ENCODE data around the gene C2orf68. TPM values are rescaled to one million over a fixed set of nuclear protein-coding genes. Genes with fewer than 3 reads are reported as not detected.
"Not testable (repeated sequence)": the region's sequence is repeated elsewhere in the genome, so short reads cannot be mapped to it uniquely, and the experiment has no call there.

C2orf68 gene
- total RNA-seq, 5 donors from 2014 or later (not counting 1 experiment from before 2014, with no cell fraction given): 45.3 to 77.9 (median 62.4) TPM

DNA sequence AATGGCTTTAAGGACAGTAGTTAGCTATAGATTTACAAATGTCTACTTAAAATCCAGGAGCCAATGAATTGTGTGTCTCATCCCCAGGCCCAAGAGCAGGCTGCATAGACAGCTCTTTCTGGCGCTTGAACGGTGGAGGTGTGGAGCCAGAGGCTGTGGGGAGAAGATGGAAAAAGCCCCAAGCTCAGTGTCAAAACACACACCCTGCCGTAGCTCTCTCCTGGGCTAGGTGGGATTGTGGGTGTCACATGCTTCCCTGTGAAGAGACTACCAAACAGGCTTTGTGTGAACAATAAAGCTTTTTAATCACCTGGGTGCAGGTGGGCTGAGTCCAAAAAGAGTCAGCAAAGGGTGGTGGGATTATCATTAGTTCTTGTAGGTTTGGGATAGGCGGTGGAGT lies 45.5 kb upstream of the C2orf68 start:
- H3K27ac Mint-ChIP-seq; H3K9me3 Mint-ChIP-seq; H3K27me3 Mint-ChIP-seq; H3K4me1 ChIP-seq (ENCODE audit: control insufficient read depth in 1 of 2, extremely low read depth in 1 of 2, insufficient read depth in 2 of 2, low read length in 2 of 2); DNase-seq; POLR2A ChIA-PET; H3K9me3 ChIP-seq; H3K4me3 ChIP-seq (ENCODE audit: control insufficient read depth in 1 of 2, extremely low read depth in 1 of 2, low read length in 1 of 2); H3K27me3 ChIP-seq (replicated peaks in 1 of 2; ENCODE audit: control insufficient read depth in 2 of 2, extremely low read depth in 1 of 2, insufficient read depth in 2 of 2, low read length in 1 of 2); CTCF ChIA-PET; ATAC-seq (replicated peaks in 1 of 4); H3K4me3 Mint-ChIP-seq; H3K27ac ChIP-seq (ENCODE audit: low read length); H3K4me1 Mint-ChIP-seq: not testable (repeated sequence)
- H3K36me3 Mint-ChIP-seq: peaks cover 22% of the 10 kb centered on the region
- peaks cover 4 to 23% of the 10 kb centered on the region in 2 donors for H3K36me3 ChIP-seq (ENCODE audit: control insufficient read depth in 2 of 2, extremely low read depth in 1 of 2, insufficient read depth in 1 of 2, low read length in 1 of 2)
- WGBS (ENCODE audit: insufficient coverage): 90% methylated on average over 2 of the region's 4 CpGs

DNA sequence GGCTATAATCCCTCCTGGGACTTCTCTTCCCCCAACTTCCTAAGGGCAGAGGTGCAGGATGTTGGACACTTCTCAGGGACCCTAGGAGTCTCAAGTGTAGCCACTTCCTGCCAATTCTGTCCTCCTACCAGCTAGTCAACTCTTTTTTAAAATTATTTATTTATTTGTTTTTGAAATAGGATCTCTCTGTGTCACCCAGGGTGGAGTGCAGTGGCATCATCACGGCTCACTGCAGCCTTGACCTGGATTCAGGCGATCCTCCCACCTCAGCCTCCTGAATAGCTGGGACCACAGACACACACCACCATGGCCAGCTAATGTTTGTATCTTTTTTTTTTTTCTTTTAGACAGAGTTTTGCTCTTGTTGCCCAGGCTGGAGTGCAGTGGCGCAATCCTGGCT lies 44.6 kb upstream of the C2orf68 start:
- H3K4me3 Mint-ChIP-seq: no peak overlapping the region
- peaks cover 4 to 31% of the 10 kb centered on the region in 2 donors for H3K36me3 ChIP-seq (ENCODE audit: control insufficient read depth in 2 of 2, extremely low read depth in 1 of 2, insufficient read depth in 1 of 2, low read length in 1 of 2)
- no peak overlapping the region for H3K4me3 ChIP-seq (ENCODE audit: control insufficient read depth in 1 of 2, extremely low read depth in 1 of 2, low read length in 1 of 2)
- peaks cover 0 to 3% of the 10 kb centered on the region in 2 experiments for H3K4me1 ChIP-seq (ENCODE audit: control insufficient read depth in 1 of 2, extremely low read depth in 1 of 2, insufficient read depth in 2 of 2, low read length in 2 of 2)
- H3K9me3 Mint-ChIP-seq: no peaks in the 10 kb centered on the region
- no peaks in the 10 kb centered on the region for H3K27me3 ChIP-seq (replicated peaks in 1 of 2; ENCODE audit: control insufficient read depth in 2 of 2, extremely low read depth in 1 of 2, insufficient read depth in 2 of 2, low read length in 1 of 2)
- H3K4me1 Mint-ChIP-seq: peaks cover 0 to 3% (median 0%) of the 10 kb centered on the region in 3 donors
- no peak for DNase-seq
- H3K27me3 Mint-ChIP-seq: no peaks in the 10 kb centered on the region
- no peaks in the 10 kb centered on the region for H3K9me3 ChIP-seq
- no peak overlapping the region for H3K27ac ChIP-seq (ENCODE audit: low read length)
- ATAC-seq (replicated peaks in 1 of 4): no peak
- peaks cover 28% of the 10 kb centered on the region for H3K36me3 Mint-ChIP-seq
- H3K27ac Mint-ChIP-seq: no peak overlapping the region
- no CpG with 5 or more reads among the region's 3 CpGs for WGBS (ENCODE audit: insufficient coverage)
- CTCF ChIA-PET: interaction anchor here in 1 of 2 donors (0.6 kb wide), 1 partner anchor 548 kb away, joined by 5 read pairs; no protein-coding TSS in a partner anchor
- POLR2A ChIA-PET: no interaction called here

DNA sequence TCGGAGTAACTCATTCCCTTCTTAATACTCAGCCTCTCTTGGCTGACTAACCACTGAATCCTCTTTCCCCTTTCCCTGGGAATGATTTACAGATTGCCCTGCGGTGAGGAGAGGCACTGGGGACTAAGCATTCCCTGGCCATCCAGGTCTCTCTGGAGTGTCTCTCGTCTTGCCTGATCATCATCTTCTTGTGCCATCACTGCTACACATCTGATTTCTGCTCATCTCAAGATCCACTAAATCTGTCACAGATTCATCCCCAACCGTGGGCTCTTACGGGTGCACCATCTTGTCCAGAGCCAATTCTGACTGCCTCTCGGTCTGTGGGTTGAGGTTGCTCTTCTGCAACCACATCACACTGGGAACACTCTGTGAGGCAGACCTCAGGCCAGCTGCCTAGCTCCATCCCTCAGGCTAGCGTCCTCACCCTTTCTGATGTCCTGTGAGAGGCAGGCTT lies 44.1 kb upstream of the C2orf68 start:
- H3K27ac ChIP-seq (ENCODE audit: low read length): no peak overlapping the region
- ChIA-PET CTCF (interaction anchor here in 1 of 2 donors (0.6 kb wide), 1 partner anchor 548 kb away, joined by 5 read pairs; no protein-coding TSS in a partner anchor), POLR2A (interaction anchor here in 1 of 2 donors (0.7 kb wide), 1 partner anchor 39 kb away, joined by 6 read pairs; no protein-coding TSS in a partner anchor)
- Mint-ChIP-seq H3K27ac (no peak overlapping the region), H3K4me1 (peaks cover 0 to 3% (median 0%) of the 10 kb centered on the region in 3 donors), H3K36me3 (peaks cover 33% of the 10 kb centered on the region), H3K27me3 (no peaks in the 10 kb centered on the region), H3K4me3 (no peak overlapping the region), H3K9me3 (no peaks in the 10 kb centered on the region)
- no peak for ATAC-seq (replicated peaks in 1 of 4)
- no peaks in the 10 kb centered on the region for H3K9me3 ChIP-seq
- no peak overlapping the region for H3K4me3 ChIP-seq (ENCODE audit: control insufficient read depth in 1 of 2, extremely low read depth in 1 of 2, low read length in 1 of 2)
- H3K27me3 ChIP-seq (replicated peaks in 1 of 2; ENCODE audit: control insufficient read depth in 2 of 2, extremely low read depth in 1 of 2, insufficient read depth in 2 of 2, low read length in 1 of 2): no peaks in the 10 kb centered on the region
- peaks cover 4 to 36% of the 10 kb centered on the region in 2 donors for H3K36me3 ChIP-seq (ENCODE audit: control insufficient read depth in 2 of 2, extremely low read depth in 1 of 2, insufficient read depth in 1 of 2, low read length in 1 of 2)
- 88% methylated on average over 4 of the region's 7 CpGs for WGBS (ENCODE audit: insufficient coverage)
- H3K4me1 ChIP-seq (ENCODE audit: control insufficient read depth in 1 of 2, extremely low read depth in 1 of 2, insufficient read depth in 2 of 2, low read length in 2 of 2): peaks cover 0 to 3% of the 10 kb centered on the region in 2 experiments
- DNase-seq: no peak

DNA sequence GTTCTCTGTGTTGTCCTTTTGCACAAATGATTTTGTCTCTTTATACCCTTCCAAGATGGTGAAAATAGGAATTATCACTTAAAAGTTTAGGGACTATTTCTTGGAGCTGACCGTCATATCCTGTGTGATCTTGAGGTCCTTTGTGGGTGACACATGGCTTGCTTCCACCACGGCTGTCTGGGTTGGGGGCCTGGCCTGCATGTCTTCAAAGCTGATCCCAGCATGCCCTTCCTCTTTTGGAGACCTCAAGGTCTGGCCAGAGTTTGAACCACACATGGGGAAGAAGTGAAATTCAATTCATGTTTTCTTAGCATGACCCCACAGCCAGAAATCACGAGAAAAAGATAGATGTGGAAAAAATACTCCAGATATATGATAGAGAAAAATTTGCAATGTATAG lies 42.1 kb upstream of the C2orf68 start:
- H3K27ac Mint-ChIP-seq: no peak overlapping the region
- CTCF ChIA-PET: no interaction called here
- H3K27me3 Mint-ChIP-seq: no peaks in the 10 kb centered on the region
- Histone ChIP-seq H3K4me3 (ENCODE audit: control insufficient read depth in 1 of 2, extremely low read depth in 1 of 2, low read length in 1 of 2) (no peak overlapping the region), H3K9me3 (no peaks in the 10 kb centered on the region), H3K36me3 (ENCODE audit: control insufficient read depth in 2 of 2, extremely low read depth in 1 of 2, insufficient read depth in 1 of 2, low read length in 1 of 2) (peaks cover 8 to 44% of the 10 kb centered on the region in 2 donors), H3K4me1 (ENCODE audit: control insufficient read depth in 1 of 2, extremely low read depth in 1 of 2, insufficient read depth in 2 of 2, low read length in 2 of 2) (no peaks in the 10 kb centered on the region), H3K27ac (ENCODE audit: low read length) (no peak overlapping the region), H3K27me3 (replicated peaks in 1 of 2; ENCODE audit: control insufficient read depth in 2 of 2, extremely low read depth in 1 of 2, insufficient read depth in 2 of 2, low read length in 1 of 2) (no peaks in the 10 kb centered on the region)
- POLR2A ChIA-PET: no interaction called here
- H3K4me1 Mint-ChIP-seq: peaks cover 0 to under 1% (median 0%) of the 10 kb centered on the region in 3 donors
- no peaks in the 10 kb centered on the region for H3K9me3 Mint-ChIP-seq
- ATAC-seq (replicated peaks in 1 of 4): no peak
- no peak for DNase-seq
- H3K36me3 Mint-ChIP-seq: peaks cover 40% of the 10 kb centered on the region
- no peak overlapping the region for H3K4me3 Mint-ChIP-seq
- 100% methylated on average over 1 of the region's 3 CpGs for WGBS (ENCODE audit: insufficient coverage)

DNA sequence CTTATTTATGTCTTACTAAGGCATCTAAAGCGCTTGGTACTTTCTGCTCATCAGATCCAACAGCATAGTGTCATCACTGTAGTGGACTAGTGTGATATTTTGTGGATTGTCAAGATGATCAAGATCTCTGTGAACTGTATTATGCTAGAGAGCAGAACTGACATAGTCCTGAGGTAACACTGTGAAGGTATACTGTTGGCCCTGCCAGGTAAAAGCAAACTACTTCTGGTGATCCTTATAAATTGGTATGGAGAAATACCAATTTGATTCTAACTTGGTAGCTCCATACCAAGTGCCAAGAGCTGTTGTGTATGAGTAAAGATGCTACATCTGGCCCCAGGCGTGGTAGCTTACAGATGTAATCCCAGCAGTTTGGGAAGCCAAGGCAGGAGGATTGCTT lies 40.2 kb upstream of the C2orf68 start:
- WGBS (ENCODE audit: insufficient coverage): 80% methylated on average over 1 of the region's 2 CpGs
- H3K4me3 ChIP-seq (ENCODE audit: control insufficient read depth in 1 of 2, extremely low read depth in 1 of 2, low read length in 1 of 2): no peak overlapping the region
- no peak overlapping the region for H3K27ac Mint-ChIP-seq
- no peak overlapping the region for H3K27ac ChIP-seq (ENCODE audit: low read length)
- ATAC-seq (replicated peaks in 1 of 4): no peak
- H3K27me3 Mint-ChIP-seq: no peaks in the 10 kb centered on the region
- CTCF ChIA-PET: interaction anchor here in 1 of 2 donors (0.6 to 0.9 kb wide), 2 partner anchors 12 to 14 kb away, joined by 3 read pairs; no protein-coding TSS in a partner anchor
- DNase-seq: no peak
- H3K36me3 ChIP-seq (ENCODE audit: control insufficient read depth in 2 of 2, extremely low read depth in 1 of 2, insufficient read depth in 1 of 2, low read length in 1 of 2): peaks cover 4 to 63% of the 10 kb centered on the region in 2 donors
- H3K4me1 Mint-ChIP-seq: no peaks in the 10 kb centered on the region
- H3K36me3 Mint-ChIP-seq: peaks cover 46% of the 10 kb centered on the region
- H3K4me3 Mint-ChIP-seq: no peak overlapping the region
- H3K27me3 ChIP-seq (replicated peaks in 1 of 2; ENCODE audit: control insufficient read depth in 2 of 2, extremely low read depth in 1 of 2, insufficient read depth in 2 of 2, low read length in 1 of 2): no peaks in the 10 kb centered on the region
- no peaks in the 10 kb centered on the region for H3K9me3 ChIP-seq
- no peaks in the 10 kb centered on the region for H3K9me3 Mint-ChIP-seq
- no peaks in the 10 kb centered on the region for H3K4me1 ChIP-seq (ENCODE audit: control insufficient read depth in 1 of 2, extremely low read depth in 1 of 2, insufficient read depth in 2 of 2, low read length in 2 of 2)
- POLR2A ChIA-PET: no interaction called here

DNA sequence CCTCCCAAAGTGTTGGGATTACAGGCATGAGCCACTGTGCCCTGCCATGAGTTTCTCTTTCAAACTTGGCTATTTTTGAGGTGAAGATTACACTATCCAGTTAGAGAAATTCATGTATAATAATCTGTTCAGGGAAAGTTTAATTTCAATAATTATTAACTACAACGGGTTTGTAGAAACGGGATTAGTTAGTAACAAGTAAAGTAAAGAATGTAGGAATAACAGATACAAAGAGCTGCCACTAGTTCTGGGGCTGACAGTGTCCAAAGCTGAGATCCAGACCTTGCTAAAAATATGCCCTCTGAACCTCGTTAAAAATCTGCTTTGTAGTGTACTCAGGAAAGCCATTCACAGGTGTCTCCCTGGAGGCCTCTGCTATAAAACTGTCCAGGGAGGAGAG lies 39.2 kb upstream of the C2orf68 start:
- peaks cover 4 to 67% of the 10 kb centered on the region in 2 donors for H3K36me3 ChIP-seq (ENCODE audit: control insufficient read depth in 2 of 2, extremely low read depth in 1 of 2, insufficient read depth in 1 of 2, low read length in 1 of 2)
- Mint-ChIP-seq H3K4me3 (no peak overlapping the region), H3K27ac (no peak overlapping the region), H3K27me3 (no peaks in the 10 kb centered on the region), H3K4me1 (no peaks in the 10 kb centered on the region), H3K36me3 (peaks cover 50% of the 10 kb centered on the region), H3K9me3 (no peaks in the 10 kb centered on the region)
- no peaks in the 10 kb centered on the region for H3K9me3 ChIP-seq
- no peak overlapping the region for H3K27ac ChIP-seq (ENCODE audit: low read length)
- H3K4me1 ChIP-seq (ENCODE audit: control insufficient read depth in 1 of 2, extremely low read depth in 1 of 2, insufficient read depth in 2 of 2, low read length in 2 of 2): no peaks in the 10 kb centered on the region
- ChIA-PET CTCF (no interaction called here), POLR2A (no interaction called here)
- ATAC-seq (replicated peaks in 1 of 4): no peak
- WGBS (ENCODE audit: insufficient coverage): 95% methylated on average over 2 of the region's 3 CpGs
- H3K4me3 ChIP-seq (ENCODE audit: control insufficient read depth in 1 of 2, extremely low read depth in 1 of 2, low read length in 1 of 2): no peak overlapping the region
- no peaks in the 10 kb centered on the region for H3K27me3 ChIP-seq (replicated peaks in 1 of 2; ENCODE audit: control insufficient read depth in 2 of 2, extremely low read depth in 1 of 2, insufficient read depth in 2 of 2, low read length in 1 of 2)
- DNase-seq: no peak

Measured in T-cell (primary cell).